Measurements from ENCODE around the gene CLEC4E. TPM values are rescaled to one million over a fixed set of nuclear protein-coding genes. Genes with fewer than 3 reads are reported as not detected.
"Not testable (repeated sequence)": the region's sequence is repeated elsewhere in the genome, so short reads cannot be mapped to it uniquely, and the experiment has no call there.

Gene CLEC4E
- total RNA-seq, 1 donor from 2014 or later: not detected

- Mint-ChIP-seq H3K27ac (ENCODE audit: unreplicated experiment) (no peak overlapping the region), H3K27me3 (ENCODE audit: unreplicated experiment) (no peaks in the 10 kb centered on the region), H3K4me1 (ENCODE audit: low read depth, unreplicated experiment) (no peaks in the 10 kb centered on the region), H3K9me3 (ENCODE audit: unreplicated experiment) (no peaks in the 10 kb centered on the region), H3K4me3 (ENCODE audit: unreplicated experiment) (no peak overlapping the region), H3K36me3 (ENCODE audit: unreplicated experiment) (no peaks in the 10 kb centered on the region)
- DNase-seq: no peak
- no peak for TF ChIP-seq CTCF (IDR thresholded peaks at IDR 0.05; ENCODE audit: partially characterized antibody, unreplicated experiment)
These were observed 857 bp upstream of the CLEC4E start for GRCh38 chr12:8541562-8541961.

- not testable (repeated sequence) for H3K4me1 Mint-ChIP-seq (ENCODE audit: low read depth, unreplicated experiment); H3K36me3 Mint-ChIP-seq (ENCODE audit: unreplicated experiment); H3K27ac Mint-ChIP-seq (ENCODE audit: unreplicated experiment); H3K4me3 Mint-ChIP-seq (ENCODE audit: unreplicated experiment); H3K27me3 Mint-ChIP-seq (ENCODE audit: unreplicated experiment); H3K9me3 Mint-ChIP-seq (ENCODE audit: unreplicated experiment)
- peak; percentile 30 for DNase-seq
These were observed 2.9 kb downstream of the CLEC4E start for GRCh38 chr12:8537820-8538219.

GRCh38 chr12:8532045-8532444, 8.7 kb downstream of the CLEC4E start:
- no peaks in the 10 kb centered on the region for H3K9me3 Mint-ChIP-seq (ENCODE audit: unreplicated experiment)
- no peak for DNase-seq
- no peaks in the 10 kb centered on the region for H3K27me3 Mint-ChIP-seq (ENCODE audit: unreplicated experiment)
- no peaks in the 10 kb centered on the region for H3K4me1 Mint-ChIP-seq (ENCODE audit: low read depth, unreplicated experiment)
- no peak for TF ChIP-seq CTCF (IDR thresholded peaks at IDR 0.05; ENCODE audit: partially characterized antibody, unreplicated experiment)
- no peak overlapping the region for H3K4me3 Mint-ChIP-seq (ENCODE audit: unreplicated experiment)
- no peak overlapping the region for H3K27ac Mint-ChIP-seq (ENCODE audit: unreplicated experiment)
- H3K36me3 Mint-ChIP-seq (ENCODE audit: unreplicated experiment): no peaks in the 10 kb centered on the region

- no peak for TF ChIP-seq CTCF (IDR thresholded peaks at IDR 0.05; ENCODE audit: partially characterized antibody, unreplicated experiment)
- Mint-ChIP-seq H3K9me3 (ENCODE audit: unreplicated experiment) (peaks cover 2% of the 10 kb centered on the region), H3K27ac (ENCODE audit: unreplicated experiment) (no peak overlapping the region), H3K36me3 (ENCODE audit: unreplicated experiment) (peaks cover 5% of the 10 kb centered on the region), H3K27me3 (ENCODE audit: unreplicated experiment) (no peaks in the 10 kb centered on the region), H3K4me1 (ENCODE audit: low read depth, unreplicated experiment) (no peaks in the 10 kb centered on the region), H3K4me3 (ENCODE audit: unreplicated experiment) (no peak overlapping the region)
- DNase-seq: no peak
These were observed 13.2 kb downstream of the CLEC4E start for GRCh38 chr12:8527250-8528130.

- Mint-ChIP-seq H3K9me3 (ENCODE audit: unreplicated experiment) (peaks cover 2% of the 10 kb centered on the region), H3K27me3 (ENCODE audit: unreplicated experiment) (no peaks in the 10 kb centered on the region), H3K4me1 (ENCODE audit: low read depth, unreplicated experiment) (no peaks in the 10 kb centered on the region), H3K27ac (ENCODE audit: unreplicated experiment) (no peak overlapping the region), H3K4me3 (ENCODE audit: unreplicated experiment) (no peak overlapping the region), H3K36me3 (ENCODE audit: unreplicated experiment) (no peaks in the 10 kb centered on the region)
- DNase-seq: no peak
- no peak for TF ChIP-seq CTCF (IDR thresholded peaks at IDR 0.05; ENCODE audit: partially characterized antibody, unreplicated experiment)
These were observed 21.5 kb downstream of the CLEC4E start for GRCh38 chr12:8519171-8519570.
